Measurements from ENCODE around the gene CCDC85B. TPM values are rescaled to one million over a fixed set of nuclear protein-coding genes. Genes with fewer than 3 reads are reported as not detected.

CCDC85B gene
- total and polyA plus RNA-seq, 2 of the 13 experiments (the other 11 are each of a cell fraction or from before 2014, with no cell fraction given) = 8.2 to 19.5 TPM

- no peak for TF ChIP-seq RNF219 (CRISPR knock-in tag; IDR thresholded peaks at IDR 0.05)
- TF ChIP-seq ZSCAN9 (CRISPR knock-in tag; IDR thresholded peaks at IDR 0.05; ENCODE audit: borderline replicate concordance) = no peak
- no peak for TF ChIP-seq JDP2 (CRISPR knock-in tag; IDR thresholded peaks at IDR 0.05; ENCODE audit: borderline replicate concordance)
- TF ChIP-seq NFATC3 (CRISPR knock-in tag; IDR thresholded peaks at IDR 0.05) = no peak
- TF ChIP-seq ZNF652 (CRISPR knock-in tag; IDR thresholded peaks at IDR 0.05; ENCODE audit: borderline replicate concordance, low read depth) = no peak
- TF ChIP-seq KAT2B (IDR thresholded peaks at IDR 0.05; ENCODE audit: borderline replicate concordance, low read depth, low read length) = no peak
- no peak for TF ChIP-seq ZNF790 (CRISPR knock-in tag; IDR thresholded peaks at IDR 0.05; ENCODE audit: borderline replicate concordance)
- no peak for TF ChIP-seq YEATS4 (CRISPR knock-in tag; IDR thresholded peaks at IDR 0.05; ENCODE audit: borderline replicate concordance)
- TF ChIP-seq RBAK (CRISPR knock-in tag; IDR thresholded peaks at IDR 0.05) = no peak
- TF ChIP-seq STAT5B (CRISPR knock-in tag; IDR thresholded peaks at IDR 0.05) = no peak
- no peak for TF ChIP-seq ZNF460 (CRISPR knock-in tag; IDR thresholded peaks at IDR 0.05; ENCODE audit: borderline replicate concordance)
- TF ChIP-seq ZNF333 (CRISPR knock-in tag; IDR thresholded peaks at IDR 0.05; ENCODE audit: borderline replicate concordance) = no peak
- 0 out of 2 replicates have a peak, but pooled peaks have one; percentile 39 for TF ChIP-seq POGK (CRISPR knock-in tag; conservative IDR thresholded peaks at IDR 0.05)
- TF ChIP-seq ZNF646 (CRISPR knock-in tag; IDR thresholded peaks at IDR 0.05) = no peak
- peak; percentile 61; the same call in 1 of the 2 replicates for TF ChIP-seq GATAD2A (CRISPR knock-in tag; IDR thresholded peaks at IDR 0.05)
- TF ChIP-seq FOXA3 (CRISPR knock-in tag; IDR thresholded peaks at IDR 0.05) = no peak
- TF ChIP-seq FOXK1 (CRISPR knock-in tag; IDR thresholded peaks at IDR 0.05; ENCODE audit: borderline replicate concordance, low read depth) = peak; percentile 73; the same call in 1 of the 2 replicates
- TF ChIP-seq PCBP2 (optimal IDR thresholded peaks at IDR 0.05; ENCODE audit: low read depth, low read length, poor library complexity, severe bottlenecking) = no peak
- no peak for TF ChIP-seq ZBTB39 (CRISPR knock-in tag; IDR thresholded peaks at IDR 0.05)
These were observed 5.8 kb upstream of the CCDC85B start (continued) for GRCh38 chr11:65884716-65885092.

All from HepG2 (cell line).